Measurements from ENCODE around the gene ARL9.

The ARL9 gene

DNA sequence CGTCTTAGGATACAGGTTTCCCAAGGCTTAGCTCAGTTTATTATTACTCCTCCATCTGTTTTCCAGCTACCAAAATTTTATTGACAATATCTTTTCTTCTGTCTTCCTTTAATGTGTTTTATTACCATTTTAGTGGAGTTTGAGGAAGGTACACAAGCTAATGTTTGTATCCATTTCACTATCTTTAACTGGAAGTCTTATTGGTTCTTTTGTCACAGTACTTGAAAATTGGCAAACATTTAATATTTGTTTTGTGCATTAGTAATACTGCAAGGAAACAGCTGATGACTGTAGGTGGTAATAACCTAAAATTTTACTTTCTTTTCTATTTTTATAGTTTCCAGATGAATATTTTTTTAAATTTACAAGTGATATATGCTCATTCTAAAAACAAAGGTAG, 9.3 kb upstream of the ARL9 start:
- FAIRE-seq (no peak), DNase-seq (ENCODE audit: insufficient read length, low spot score) (no peak)
- TF ChIP-seq, protein P1, sequence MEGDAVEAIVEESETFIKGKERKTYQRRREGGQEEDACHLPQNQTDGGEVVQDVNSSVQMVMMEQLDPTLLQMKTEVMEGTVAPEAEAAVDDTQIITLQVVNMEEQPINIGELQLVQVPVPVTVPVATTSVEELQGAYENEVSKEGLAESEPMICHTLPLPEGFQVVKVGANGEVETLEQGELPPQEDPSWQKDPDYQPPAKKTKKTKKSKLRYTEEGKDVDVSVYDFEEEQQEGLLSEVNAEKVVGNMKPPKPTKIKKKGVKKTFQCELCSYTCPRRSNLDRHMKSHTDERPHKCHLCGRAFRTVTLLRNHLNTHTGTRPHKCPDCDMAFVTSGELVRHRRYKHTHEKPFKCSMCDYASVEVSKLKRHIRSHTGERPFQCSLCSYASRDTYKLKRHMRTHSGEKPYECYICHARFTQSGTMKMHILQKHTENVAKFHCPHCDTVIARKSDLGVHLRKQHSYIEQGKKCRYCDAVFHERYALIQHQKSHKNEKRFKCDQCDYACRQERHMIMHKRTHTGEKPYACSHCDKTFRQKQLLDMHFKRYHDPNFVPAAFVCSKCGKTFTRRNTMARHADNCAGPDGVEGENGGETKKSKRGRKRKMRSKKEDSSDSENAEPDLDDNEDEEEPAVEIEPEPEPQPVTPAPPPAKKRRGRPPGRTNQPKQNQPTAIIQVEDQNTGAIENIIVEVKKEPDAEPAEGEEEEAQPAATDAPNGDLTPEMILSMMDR (IDR thresholded peaks at IDR 0.05; ENCODE audit: insufficient read depth, missing control alignments): no peak

DNA sequence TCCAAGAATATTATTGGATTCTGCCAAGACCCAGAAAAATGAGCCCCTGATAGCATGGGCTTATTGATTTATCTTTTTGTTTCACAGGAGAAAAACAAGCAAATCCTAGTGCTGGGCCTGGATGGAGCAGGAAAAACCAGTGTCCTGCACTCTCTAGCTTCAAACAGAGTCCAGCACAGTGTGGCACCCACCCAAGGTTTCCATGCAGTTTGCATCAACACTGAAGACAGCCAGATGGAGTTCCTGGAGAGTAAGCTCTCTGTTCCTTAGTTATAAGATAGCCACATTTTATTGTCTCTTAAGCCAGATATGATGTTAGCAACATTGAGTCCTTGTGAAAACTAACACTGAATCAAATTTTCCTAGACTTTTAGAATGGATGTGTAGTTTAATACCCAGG, 5.5 kb downstream of the ARL9 start:
- DNase-seq (ENCODE audit: insufficient read length, low spot score) (no peak), FAIRE-seq (no peak)
- TF ChIP-seq, protein P1 (IDR thresholded peaks at IDR 0.05; ENCODE audit: insufficient read depth, missing control alignments): no peak

DNA sequence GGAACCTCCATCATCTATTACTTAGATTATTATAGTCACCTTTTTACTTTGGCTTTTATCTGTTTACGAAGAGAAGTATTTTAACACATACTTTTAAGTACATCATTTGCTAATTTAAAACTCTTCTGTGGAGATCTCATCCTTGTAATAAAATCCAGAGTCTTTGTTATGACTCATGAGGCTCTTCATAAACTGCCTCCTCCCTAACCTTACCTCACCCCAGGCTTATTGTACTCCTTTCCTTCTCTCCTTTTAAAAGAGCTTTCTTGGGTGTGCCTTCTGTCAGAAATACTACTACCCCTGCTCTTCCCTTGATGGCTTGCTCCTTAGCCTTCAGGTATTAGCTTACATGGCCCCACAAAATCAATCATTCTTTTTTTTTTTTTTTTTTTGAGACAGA, 6.6 kb downstream of the ARL9 start:
- DNase-seq (ENCODE audit: insufficient read length, low spot score) (no peak), FAIRE-seq (no peak)
- TF ChIP-seq, protein P1 (IDR thresholded peaks at IDR 0.05; ENCODE audit: insufficient read depth, missing control alignments): no peak

DNA sequence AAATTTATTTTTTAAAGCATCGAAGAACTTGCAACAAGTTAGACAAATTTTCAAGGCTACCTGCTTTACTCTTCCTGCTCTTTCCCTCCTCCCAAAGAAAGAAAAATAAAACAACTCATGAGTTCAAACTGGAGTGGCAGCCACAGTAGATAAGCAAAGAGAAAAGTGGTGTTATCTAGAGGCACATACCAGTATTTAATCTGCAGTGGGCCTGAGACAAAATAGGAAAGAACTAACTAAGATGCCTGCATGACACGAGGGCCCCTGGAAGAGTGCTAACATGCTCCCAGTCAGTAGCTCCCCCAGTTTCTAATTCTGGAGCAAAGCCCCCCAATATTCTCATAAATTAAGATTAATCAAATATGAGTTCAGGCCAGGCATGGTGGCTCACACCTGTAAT, 7.9 kb downstream of the ARL9 start:
- FAIRE-seq (no peak), DNase-seq (ENCODE audit: insufficient read length, low spot score) (no peak)
- TF ChIP-seq, protein P1 (IDR thresholded peaks at IDR 0.05; ENCODE audit: insufficient read depth, missing control alignments): no peak

DNA sequence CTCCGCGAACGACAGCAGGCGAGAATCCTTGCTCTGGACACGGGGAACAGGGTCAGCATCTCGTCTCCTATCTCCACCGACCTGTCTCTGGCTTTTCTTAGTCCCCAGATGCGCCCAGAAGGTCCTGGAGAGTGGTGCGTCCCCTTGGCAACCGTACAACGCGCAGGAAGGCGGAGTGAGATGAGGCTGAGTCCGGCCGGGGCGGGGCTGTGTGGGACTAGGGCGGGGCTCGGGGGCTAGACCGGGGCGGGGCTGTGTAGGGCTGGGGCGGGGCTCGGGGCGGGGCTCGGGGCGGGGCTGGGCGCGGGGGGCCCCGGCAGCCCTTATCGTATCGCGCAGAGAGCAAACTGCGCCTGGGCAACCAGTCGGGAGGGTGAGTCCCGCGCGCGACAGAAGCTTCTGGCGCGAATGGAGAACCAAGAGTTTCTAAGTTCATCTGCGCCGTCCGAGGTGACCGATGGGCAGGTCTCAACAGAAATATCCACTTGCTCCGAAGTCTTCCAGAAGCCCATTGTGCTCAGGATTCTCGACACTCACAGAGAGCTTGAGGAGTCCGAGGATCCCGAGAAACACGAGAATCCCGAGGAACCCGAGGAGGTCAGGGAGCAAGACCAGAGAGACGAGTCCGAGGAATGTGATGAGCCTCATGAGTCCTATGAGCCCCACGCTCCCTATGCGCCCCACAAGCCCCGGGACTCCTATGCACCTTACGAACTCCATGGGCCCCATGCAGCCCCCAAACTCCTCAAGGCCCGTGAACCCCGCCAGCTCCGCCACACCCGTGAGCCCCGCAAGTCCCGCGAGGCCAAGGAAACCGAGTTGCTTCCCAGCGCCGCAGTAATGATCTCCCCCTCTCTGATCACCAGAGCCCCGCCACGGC, 24.9 kb downstream of the ARL9 start:
- FAIRE-seq (no peak), DNase-seq (ENCODE audit: insufficient read length, low spot score) (peak; percentile 36)
- TF ChIP-seq, protein P1 (IDR thresholded peaks at IDR 0.05; ENCODE audit: insufficient read depth, missing control alignments): no peak

DNA sequence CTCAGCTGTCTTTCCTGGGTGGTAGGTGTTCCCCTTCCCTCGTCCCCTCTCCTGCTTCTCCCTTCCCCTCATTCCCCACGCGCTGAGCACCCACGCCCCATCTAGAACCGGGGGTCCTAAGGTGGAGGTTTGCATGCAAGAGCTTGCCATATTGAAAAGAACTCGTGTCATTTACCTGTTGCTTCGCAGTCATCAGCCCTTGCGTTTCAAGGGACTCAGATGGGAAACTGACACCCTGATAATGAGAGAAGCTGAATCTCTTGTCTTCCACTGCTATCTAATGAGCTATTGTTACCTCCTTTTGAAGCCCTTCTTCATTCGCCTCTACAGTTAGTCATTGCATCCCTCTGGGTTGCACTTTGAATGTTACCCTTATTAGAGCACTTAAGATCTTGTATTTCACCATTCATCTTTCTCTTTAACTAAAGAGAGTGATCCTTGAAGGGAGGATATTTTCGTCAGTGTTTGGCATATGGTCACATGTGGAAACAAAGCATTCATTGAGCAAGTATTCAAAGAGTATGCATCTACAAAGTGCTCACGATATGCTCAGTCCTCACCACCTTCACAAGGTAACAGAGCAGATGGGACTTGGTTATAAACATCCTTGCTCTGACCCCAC, 25.7 kb downstream of the ARL9 start:
- TF ChIP-seq, protein P1 (IDR thresholded peaks at IDR 0.05; ENCODE audit: insufficient read depth, missing control alignments): no peak
- DNase-seq (ENCODE audit: insufficient read length, low spot score) (no peak), FAIRE-seq (no peak)

DNA sequence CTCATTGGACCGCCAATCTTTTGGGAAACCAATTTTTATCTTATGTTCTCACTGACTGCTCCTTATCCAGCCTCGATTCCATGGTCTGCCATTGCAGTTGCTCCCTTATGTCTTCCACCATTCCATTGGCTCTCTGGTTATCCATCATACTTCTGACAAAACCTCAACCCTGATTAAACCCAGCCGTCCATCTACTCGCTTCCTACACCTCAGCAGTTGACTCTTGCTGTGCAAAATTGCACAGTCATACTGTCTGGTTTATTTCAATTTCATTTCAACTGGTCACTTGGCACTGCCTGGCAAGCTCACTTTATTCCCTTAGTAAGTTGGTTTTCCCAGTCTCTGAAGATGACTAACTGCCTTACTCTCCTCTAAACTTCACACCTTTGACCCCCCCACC, 26.2 kb downstream of the ARL9 start:
- TF ChIP-seq, protein P1 (IDR thresholded peaks at IDR 0.05; ENCODE audit: insufficient read depth, missing control alignments): no peak
- no peak for DNase-seq (ENCODE audit: insufficient read length, low spot score)
- FAIRE-seq: no peak

Measured in D721Med (cell line).